CD4-positive, alpha-beta T cell treated with Interleukin-15 for 4 hours (primary cell): Measurements from ENCODE around the gene CREB5.

Source experiments
- DNase-seq: peaks from one replicate; pipeline ENCODE4 v3.0.0-alpha.2; 2020; ENCODE audit warnings: low spot score

CREB5 gene

DNA sequence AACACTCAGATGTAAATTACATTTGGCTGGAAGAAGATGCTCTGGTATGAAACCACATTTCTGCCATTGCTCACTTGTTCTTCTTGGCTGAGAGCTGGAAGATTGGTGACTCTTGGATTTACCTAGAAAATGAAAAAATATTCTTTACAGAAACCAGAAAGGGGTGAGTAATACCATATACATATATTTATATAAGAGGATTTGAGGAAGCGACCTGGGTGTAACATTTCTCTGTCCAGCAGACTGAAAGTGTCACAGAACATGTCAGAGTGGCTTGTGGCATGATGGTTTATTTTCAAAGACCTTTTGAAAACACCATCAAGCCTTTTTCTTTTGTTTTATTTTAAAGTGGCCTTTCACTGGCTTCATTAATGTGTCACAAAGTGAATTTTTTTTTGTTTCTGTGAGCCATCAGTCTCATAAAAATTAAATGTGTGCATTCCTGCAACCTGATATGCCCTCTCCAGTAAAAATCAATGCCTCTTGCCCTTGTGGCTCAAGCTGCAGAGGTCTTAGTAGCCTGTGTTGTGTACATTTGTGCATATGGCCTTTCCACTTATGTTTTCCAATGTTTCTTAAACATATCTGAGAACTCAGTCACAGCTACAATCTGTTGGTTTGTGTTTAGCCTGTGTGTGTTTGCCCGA, 23.5 kb downstream of the CREB5 start:
- DNase-seq = no peak

DNA sequence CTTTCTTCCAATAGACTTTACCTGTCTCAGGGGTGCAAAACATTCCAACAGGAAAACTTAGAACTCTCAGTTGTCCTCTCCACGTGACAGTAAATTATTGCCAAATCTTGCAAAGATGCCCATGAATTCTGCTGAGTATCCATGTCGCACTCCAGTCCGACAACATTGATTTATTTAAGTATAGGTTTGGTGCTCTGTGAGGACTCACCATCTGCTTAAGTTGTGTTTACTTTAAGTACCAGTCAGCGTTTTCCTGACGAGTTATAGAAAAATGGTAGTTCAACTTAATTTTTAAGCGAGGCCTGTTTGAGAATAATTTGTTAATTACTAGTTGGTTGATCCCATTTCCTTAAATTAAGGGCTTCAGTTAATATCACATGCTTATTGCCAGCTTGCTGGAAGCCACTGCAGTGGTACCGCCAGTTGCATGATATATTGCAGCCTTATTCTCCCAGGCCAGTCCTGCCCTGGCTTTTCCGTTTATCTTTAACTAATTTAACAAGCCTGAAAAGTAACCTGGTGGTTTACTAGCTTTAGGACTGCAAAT, 27.8 kb downstream of the CREB5 start:
- DNase-seq = no peak

DNA sequence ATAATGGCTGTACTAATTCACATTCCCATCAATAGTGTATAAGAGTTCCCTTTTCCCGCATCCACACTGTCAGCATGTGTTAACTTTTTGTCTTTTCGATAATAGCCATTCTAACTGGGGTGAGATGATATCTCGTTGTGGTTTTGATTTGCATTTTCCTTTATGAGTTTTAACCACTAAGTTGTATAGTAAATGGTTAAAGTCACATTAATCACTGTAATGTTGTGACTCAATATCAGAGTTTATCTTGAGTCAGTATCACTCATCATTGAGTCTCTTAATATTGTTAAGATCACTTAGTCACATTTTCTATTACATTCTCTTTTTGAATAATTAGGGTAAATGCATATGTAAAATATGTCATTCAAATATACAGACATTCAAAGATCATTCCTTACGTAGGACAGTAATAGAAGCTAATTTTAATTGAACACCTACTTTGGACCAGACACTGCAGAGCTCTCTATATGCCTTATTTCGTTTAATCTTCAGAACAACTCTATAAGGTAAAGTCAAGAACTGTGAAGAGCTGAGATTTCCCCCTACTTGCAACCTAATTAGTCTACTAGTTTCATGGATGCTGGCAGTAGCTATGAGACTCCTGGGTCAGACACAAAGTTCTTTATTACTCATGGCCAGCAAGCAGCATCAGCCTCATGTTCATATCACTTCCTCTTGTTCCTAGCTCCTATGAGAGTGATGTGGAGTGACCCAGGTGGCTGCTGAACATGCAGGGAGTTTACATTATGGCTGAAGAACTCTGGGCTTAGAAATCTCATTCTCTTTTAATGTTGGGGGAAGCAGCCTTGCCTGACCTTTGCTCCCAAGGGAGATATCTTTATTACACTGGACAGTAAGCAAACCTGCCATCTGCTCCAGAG, 30.5 kb downstream of the CREB5 start:
- no peak for DNase-seq

DNA sequence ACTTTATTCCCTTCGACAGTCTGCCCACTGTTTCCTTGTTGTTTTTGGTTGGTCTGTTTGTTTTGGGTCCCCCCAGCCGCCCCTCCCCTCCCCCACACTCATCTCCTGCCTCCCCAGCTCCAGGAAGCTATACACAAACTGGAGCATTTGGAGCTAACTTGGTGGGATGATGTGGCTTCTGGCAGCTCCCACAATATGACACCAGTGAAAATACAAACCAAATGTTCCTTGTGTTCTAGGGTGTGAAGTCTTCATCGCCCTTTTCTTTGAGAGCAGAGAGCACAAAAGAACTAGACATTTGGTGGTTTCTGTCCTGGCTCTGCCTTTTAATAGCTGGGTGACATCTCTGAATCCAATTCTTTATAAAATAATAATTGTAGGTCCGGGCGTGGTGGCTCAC, 33.8 kb downstream of the CREB5 start:
- no peak for DNase-seq

DNA sequence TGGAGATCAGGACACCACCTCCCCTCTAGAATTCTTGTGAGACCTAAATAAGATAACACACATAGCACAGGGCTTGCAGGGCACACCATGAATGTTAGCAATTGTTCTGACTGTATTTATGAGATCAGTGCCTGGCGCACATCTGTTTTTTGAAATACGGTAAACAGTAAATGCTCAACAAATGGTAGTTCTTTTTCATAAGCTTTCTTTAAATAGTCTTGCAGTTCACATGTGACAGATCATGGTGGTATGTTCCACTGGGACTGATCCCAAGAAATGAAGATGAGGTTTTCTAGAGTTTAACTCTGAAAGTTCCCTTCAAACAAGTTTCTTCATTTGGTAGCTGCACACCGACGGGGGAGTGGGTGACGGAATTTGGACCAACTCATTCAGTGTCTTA, 34.8 kb downstream of the CREB5 start:
- no peak for DNase-seq

DNA sequence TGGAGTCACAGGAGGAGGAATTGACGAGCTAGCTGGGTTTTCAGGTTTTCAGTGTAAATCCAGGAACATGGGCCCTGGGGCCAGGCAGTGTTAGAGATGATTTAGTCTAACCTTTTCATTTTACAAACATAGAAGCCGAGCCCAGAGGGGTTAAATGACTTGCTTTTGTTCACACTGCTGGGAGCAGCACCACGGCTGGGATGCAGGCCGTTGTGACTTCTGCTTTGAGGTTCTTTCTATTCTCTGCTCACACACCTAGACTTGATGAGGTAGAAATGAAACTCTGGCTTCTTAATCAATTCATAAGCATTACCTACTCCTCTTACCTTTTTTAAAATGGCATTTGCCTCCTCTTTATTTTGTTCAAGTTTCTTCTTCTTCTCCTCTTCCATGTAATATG, 36.4 kb downstream of the CREB5 start:
- no peak for DNase-seq

DNA sequence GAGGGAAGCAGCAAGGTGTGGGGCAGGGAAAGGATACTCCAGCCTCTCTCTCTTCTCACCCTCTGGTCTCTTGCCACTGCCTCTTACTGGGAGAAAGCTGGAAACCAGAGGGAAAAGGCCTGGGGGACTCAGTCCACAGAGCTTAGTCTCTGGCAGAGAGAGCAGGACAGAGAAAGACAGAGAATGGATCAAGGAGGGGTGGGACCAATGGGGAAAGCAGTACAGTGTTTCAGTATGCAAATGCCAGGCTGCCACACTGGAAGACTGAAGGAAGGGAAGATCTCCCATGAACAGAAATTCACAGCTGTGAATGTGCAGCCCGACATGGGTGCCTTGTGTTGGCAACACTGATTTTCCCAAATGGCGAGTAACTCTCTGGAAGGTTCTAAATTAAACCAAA, 40.4 kb downstream of the CREB5 start:
- no peak for DNase-seq

DNA sequence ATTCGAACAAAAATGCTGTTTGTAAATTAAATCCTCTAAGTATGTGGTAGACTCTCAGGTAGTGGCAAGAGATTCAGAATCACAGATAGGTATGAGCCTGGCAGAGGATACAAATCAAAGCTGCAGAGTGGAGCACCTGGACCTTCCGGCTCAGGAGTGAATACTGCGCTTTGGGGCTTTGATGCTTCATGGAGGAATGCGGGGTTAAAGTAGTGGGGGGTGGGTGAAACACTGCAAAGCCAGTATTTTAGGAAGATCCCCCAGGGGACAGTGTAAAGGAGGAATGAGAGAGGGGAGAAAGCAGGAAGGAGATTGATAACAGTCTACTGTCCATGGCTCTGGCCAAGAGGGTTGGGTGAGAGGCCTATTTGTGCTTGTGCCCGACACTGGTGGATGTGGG, 43.2 kb downstream of the CREB5 start:
- no peak for DNase-seq

DNA sequence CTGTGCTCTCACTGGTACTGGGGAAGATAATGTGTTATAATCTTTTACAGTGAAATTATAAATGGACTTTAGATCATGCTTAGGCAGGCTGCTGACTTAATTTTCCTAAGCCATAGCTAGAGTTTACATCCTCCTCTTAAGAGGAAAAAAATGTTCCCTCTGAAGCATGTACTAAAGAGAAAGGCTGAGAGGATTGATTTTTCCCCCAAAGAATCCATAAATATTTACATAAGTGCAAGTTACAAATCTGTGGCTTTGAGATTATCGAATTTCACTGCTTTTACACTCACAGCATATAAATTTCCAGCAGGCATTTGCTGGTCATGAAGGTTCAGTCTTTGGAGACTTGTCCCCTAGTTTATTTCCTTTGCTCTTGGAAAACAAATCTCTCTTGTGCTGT, 43.7 kb downstream of the CREB5 start:
- no peak for DNase-seq

DNA sequence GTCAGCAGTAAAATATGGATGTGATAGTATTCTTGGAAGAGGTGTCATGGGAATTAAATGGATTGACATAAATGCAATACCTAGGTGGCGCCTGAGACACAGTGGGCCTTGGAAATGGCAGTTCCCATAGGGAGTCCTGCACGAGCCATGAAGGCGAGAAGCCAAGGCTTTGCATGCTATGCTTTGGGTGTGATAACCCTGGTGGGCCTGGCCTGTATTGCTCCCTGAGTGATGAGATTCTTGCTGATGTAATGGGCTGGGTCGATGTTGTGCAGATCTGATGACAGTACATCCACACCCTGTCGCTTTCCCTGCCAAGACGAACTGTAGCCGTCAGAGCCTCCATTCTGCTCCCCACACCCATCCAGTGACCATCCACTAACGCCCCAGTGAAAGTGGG, 46.4 kb downstream of the CREB5 start:
- DNase-seq = no peak

DNA sequence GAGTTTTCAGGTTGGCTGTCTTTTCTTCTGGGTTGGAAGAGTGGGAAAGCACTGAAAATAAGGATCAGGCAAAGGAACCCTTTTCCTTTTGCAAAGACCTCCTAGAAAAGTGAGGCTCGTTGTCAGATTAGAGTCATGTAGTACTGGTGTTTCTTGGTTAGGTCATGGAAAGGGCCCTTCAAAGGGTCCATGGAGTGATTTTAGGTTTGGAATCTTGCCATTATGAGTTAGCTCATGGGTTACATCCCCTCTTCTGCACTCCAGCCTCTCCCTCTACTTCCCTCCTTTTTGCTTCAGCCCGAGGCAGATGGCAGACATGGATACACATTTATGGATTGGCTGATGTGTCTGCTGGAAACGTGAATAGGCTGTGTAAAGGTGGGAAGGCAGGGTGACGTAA, 47.0 kb downstream of the CREB5 start:
- DNase-seq = no peak

DNA sequence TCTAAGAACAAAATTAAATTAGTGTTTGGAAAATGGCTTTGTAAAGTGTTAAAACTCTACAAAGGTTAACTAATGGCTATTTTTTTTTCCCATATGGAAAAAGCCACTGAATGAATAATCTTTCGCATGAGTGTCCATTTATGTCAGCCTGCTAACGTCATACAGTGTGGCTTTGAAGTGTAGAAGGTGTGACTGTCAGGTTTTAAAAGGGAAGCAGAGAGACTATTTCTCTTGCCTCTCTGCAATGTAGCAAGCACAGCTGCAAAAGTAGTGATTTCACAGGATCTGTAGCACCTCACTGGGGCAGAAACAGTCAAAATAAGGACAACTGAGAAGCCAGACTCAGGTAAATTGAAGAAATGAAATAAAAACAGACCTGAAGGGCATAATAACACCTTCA, 53.4 kb downstream of the CREB5 start:
- no peak for DNase-seq

DNA sequence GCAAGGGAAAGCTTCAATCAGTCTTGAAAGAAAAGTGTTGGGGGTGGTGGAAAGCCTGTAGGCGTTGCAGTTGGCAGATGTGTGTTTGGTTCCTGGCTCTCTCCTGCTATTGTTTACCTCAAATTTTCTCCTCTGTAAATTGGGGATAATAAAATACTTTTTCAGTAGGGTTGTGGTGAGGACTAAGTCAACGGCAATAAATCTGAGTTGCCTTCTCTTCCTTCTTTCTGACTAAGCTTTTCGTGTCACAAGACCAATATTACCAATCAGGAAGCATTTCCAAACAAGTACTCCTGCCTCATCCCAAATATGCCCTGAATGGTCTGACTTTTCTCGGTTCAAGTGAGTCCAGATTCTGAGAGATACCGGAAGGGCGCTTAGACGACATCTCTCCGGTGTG, 54.0 kb downstream of the CREB5 start:
- no peak for DNase-seq

DNA sequence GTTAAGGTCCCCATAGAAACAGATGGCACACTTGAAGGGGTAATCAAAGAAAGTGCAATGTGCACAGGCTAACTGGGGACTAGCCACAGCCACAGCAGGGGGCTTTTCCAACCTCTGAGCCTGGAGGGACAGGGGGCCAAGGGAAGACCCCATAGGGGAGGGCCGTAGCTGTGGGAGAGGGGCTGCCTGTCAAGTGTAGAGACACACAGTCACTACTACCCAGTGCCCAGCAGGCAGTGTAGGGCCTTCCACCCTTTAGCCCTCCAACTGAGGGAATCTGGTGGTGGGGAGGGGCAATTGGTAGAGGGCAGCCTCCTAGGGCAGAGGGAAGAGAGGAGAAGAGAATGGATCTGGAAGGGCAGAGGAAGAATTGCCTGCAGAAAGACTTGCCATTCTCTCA, 54.6 kb downstream of the CREB5 start:
- no peak for DNase-seq

DNA sequence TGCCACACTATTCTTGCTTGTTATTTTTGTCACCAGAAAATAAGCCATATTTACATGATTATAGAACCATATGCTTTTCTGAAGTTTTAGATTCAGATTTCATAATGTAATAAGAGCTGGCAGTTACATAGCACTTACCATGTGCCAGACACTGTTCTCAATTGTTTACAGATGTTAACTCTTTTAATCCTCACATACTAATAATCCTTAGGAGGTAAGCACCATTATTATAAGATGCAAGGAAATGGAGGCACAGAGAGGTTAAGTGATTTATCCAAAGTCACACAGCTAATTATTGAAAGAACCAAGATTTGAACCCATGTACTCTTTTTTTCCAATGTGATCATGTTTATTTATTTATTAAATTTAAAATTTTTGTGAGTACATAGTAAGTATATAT, 57.2 kb downstream of the CREB5 start:
- DNase-seq = no peak

DNA sequence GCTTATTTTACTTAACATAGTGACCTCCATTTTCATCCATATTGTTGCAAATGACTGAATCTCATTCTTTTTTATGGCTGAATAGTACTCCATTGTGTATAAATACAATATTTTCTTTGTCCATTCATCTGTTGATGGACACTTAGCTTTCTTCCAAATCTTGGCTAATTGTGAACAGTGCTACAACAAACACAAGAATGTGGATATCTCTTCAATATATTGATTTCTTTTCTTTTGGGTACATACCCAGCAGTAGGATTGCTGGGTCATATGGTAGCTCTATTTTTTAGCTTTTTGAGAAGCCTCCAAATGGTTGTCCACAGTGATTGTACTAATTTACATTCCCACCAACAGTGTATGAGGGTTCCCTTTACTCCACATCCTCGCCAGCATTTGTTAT, 58.0 kb downstream of the CREB5 start:
- no peak for DNase-seq

DNA sequence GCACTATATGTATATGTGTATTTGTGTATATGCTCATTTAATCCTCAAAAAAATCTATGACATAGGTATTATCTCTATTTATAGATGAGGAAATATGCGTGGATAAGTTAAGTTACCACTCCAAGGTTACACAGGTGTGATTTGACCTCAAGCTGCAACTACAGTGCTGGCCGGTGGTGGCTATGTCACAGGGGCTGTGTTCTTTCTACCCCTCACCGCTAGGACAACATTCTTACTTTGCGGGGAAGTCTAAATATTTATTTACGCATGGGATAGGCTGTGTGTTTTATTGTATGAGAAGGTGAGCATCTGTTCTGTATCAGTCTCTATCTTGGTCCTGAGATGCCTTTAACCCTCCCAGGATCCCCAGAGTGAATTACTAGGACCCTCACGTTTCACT, 60.0 kb downstream of the CREB5 start:
- DNase-seq = no peak

DNA sequence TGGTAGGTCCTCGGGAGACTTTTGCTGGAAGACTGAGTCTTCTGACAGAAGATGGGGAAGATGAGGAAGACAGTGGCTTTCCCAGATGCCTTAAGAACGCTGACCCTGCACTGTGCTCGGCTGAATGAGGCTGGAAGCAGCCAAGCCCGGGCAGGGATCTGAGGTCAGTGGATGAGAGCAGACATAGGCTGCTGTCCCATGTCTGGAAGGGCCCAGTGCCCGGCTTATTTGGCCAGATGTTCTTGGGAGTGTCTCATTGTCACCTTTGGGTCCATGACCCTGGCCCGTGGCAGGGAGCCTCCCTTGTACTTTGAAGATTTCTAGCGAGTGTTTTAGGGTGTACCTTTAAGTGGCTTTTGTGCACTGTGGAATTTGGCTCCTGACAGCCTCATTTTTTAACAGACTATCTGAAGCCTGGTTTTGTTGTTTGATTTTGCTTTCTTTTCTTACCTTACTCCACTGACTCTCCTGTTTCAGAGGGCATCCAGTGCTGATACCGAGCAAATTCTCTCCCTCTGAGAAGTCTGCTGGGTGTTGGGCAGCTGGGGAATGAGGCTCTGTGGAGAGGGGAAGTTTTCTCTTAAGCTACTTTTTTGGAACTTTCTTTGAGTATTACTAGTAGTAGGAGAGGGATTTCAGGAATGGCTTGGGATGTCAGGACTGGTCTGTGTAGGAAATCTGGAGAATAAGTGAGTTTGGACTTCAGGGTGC, 61.4 kb downstream of the CREB5 start:
- no peak for DNase-seq

DNA sequence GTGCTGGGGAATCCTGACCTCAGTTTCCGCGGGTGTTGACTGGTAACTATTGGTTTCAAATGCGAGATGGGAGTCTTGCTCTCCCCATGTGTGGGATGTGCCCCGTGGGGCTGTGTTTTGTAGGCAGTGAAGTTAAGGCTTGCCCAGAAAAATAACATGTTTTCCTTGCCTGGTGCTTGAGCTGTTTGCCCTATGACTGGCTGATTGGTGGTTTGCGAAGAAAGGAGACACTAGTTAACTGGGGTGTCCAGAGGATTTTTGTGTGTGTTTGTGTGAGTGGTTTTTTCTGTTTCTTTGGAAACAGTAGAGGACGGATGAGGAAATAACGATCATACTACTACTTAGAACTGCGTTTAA, 61.9 kb downstream of the CREB5 start:
- no peak for DNase-seq

DNA sequence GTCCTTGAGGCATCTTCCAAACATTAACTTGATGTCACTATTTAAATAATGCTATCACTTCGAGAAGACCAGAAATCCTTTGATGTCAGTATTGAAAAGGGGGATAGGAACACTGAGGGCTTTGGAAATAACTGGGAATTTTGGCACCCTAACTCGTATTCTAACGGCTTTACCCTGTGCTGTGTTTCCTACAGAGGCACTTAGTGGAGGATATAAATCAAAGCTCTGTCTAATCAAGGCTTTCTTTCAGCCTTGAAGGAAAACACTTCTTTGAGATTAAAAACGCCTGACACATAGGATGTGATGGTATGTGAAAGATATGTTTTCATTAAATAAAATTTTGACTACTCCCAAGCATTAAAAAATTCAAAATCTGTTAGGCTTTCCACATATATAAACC, 62.3 kb downstream of the CREB5 start:
- no peak for DNase-seq

DNA sequence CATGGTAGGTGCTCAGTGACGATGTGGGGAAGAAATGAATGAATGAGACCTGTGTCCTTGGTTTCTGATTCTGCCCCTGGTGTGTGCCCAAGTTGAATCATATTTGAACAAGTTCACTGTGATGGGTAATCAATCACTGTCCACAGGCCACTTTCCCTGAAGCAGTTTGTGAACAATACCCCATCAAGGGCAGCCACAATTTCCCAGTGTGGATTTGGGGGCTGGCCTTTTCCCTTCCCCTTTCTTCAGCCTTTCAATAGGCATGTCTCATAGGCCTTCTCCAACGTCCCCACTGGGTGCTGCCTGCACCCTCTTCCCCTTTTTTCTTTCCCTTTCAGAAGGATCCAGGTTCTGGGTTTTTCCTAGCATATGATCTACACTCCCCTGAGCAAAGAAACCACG, 64.7 kb downstream of the CREB5 start:
- no peak for DNase-seq

DNA sequence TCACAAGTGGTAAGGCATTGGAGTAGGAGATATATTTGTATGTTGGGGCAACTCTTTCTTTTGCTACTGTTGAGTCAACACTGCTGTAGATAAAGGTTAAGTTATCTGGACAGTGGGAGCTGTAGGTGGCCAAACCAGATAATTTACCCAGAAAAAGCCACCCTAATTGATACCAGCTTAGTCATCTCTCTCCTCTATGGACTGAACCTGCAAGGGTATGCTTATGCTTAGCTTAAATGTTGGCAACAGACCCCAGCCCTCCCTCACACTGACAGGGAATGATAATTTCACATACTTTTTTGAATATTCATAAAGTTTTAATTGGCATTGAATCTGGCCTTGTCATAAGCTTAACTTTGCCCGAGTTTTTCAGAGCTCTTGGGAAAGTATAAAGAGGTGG, 66.3 kb downstream of the CREB5 start:
- no peak for DNase-seq

DNA sequence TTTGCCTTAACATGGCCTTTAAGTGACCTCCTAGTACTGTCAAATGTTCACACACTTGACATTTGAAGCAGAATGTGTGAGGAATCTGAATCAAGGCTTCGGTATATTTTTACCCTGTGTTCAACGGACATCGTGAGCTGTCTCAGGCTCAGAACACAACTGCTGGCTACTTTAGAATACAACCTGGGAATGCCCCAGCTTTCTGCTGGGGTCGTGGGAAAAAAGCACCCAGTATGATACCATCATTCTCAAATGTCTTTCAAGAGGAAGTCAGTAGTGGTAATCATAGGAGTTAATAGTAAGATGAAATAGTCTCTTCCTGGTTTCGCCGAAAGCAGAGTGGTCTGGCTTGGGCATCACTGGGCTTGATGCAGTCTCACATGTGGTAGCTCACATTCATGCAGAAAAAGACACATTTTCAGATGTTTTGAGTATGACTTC, 67.2 kb downstream of the CREB5 start:
- no peak for DNase-seq
